Osteoblast (primary cell): ENCODE results near the gene DIPK1B. TPM values are rescaled to one million over a fixed set of nuclear protein-coding genes. Genes with fewer than 3 reads are reported as not detected.

Experiments
- DNase-seq: peaks from one replicate; pipeline ENCODE4 v3.0.0; 2011; ENCODE audit warnings: low spot score, mixed read lengths; ENCODE audit not compliant: insufficient read length; ENCODE audit errors: missing footprints
- H2AFZ ChIP-seq: 2 replicates; pipeline ENCODE4 v1.6.0; 2011; ENCODE audit warnings: mild to moderate bottlenecking, low read length
- H3K27ac ChIP-seq: 2 replicates; pipeline ENCODE4 v1.5.1; 2011; ENCODE audit warnings: mild to moderate bottlenecking, low read depth, low read length, moderate library complexity
- H3K27me3 ChIP-seq: 2 replicates; pipeline ENCODE4 v1.6.0; 2012; ENCODE audit warnings: mild to moderate bottlenecking, control low read depth, inconsistent platforms, low read length, moderate library complexity; ENCODE audit not compliant: insufficient read depth
- H3K36me3 ChIP-seq: 2 replicates; pipeline ENCODE4 v1.5.1; 2011; ENCODE audit warnings: mild to moderate bottlenecking, low read length, control low read depth, moderate library complexity; ENCODE audit not compliant: insufficient read depth
- H3K4me1 ChIP-seq: 2 replicates; pipeline ENCODE4 v1.5.1; 2011; ENCODE audit warnings: mild to moderate bottlenecking, low read length, control low read depth, moderate library complexity; ENCODE audit not compliant: insufficient read depth
- H3K4me2 ChIP-seq: 2 replicates; pipeline ENCODE4 v1.6.0; 2011; ENCODE audit warnings: mild to moderate bottlenecking, low read length; ENCODE audit not compliant: insufficient read depth
- H3K4me3 ChIP-seq: fragments of 200-600 bp; sonication (generic); 3 replicates; pipeline ENCODE4 v1.5.1; 2012; ENCODE audit warnings: mild to moderate bottlenecking, low read length, inconsistent platforms; ENCODE audit not compliant: insufficient read depth
- H3K79me2 ChIP-seq: 2 replicates; pipeline ENCODE4 v1.6.0; 2012; ENCODE audit warnings: mild to moderate bottlenecking, low read length, control low read depth, inconsistent platforms; ENCODE audit not compliant: insufficient read depth
- H3K9me3 ChIP-seq: 2 replicates; pipeline ENCODE4 v1.5.1; 2011; ENCODE audit warnings: low read depth, low read length, control low read depth
- H4K20me1 ChIP-seq: 2 replicates; pipeline ENCODE4 v1.6.0; 2012; ENCODE audit warnings: mild to moderate bottlenecking, low read length, control low read depth; ENCODE audit not compliant: insufficient read depth
- CTCF ChIP-seq: IDR thresholded peaks from 2 replicates; pipeline ENCODE4 v1.5.1; 2011; ENCODE audit warnings: mild to moderate bottlenecking, low read depth, low read length, moderate library complexity; ENCODE audit errors: extremely low read depth
- total RNA-seq: library from RNA; depleted of rRNA; stranded (reverse); fragments of >200 nt; gene quantifications from 2 replicates; pipeline ENCODE4 v1.2.3, GENCODE V29; 2012

DIPK1B gene
- total RNA-seq, 1 donor, result not detected

- DNase-seq, result peak; percentile 81
- H3K4me3 ChIP-seq, result no peak overlapping the region
- H3K4me1 ChIP-seq, result peaks cover 7% of the 10 kb centered on the region
- no peaks in the 10 kb centered on the region for H3K79me2 ChIP-seq
- H3K9me3 ChIP-seq, result no peaks in the 10 kb centered on the region
- H3K36me3 ChIP-seq, result no peaks in the 10 kb centered on the region
- peaks cover 16% of the 10 kb centered on the region for H4K20me1 ChIP-seq
- TF ChIP-seq CTCF, result no peak
- H3K4me2 ChIP-seq, result no peak overlapping the region
- no peak overlapping the region for H3K27ac ChIP-seq
- H2AFZ ChIP-seq, result no peak overlapping the region
- peaks cover 13% of the 10 kb centered on the region for H3K27me3 ChIP-seq
Measured at GRCh38 chr9:136717399-136717798, 5.0 kb downstream of the DIPK1B start.

- Histone ChIP-seq H3K27me3 (peaks cover 2% of the 10 kb centered on the region), H3K9me3 (no peaks in the 10 kb centered on the region), H4K20me1 (peaks cover 27% of the 10 kb centered on the region), H3K4me1 (peaks cover 7% of the 10 kb centered on the region), H3K27ac (no peak overlapping the region), H3K36me3 (peaks cover 10% of the 10 kb centered on the region), H3K79me2 (no peaks in the 10 kb centered on the region), H2AFZ (no peak overlapping the region), H3K4me2 (no peak overlapping the region), H3K4me3 (no peak overlapping the region)
- peak; percentile 91 for DNase-seq
- TF ChIP-seq CTCF, result no peak
Measured at GRCh38 chr9:136718345-136719194, 6.2 kb downstream of the DIPK1B start.

GRCh38 chr9:136719195-136719880, 7.0 kb downstream of the DIPK1B start:
- Histone ChIP-seq H3K79me2 (peaks cover 2% of the 10 kb centered on the region), H3K36me3 (peaks cover 18% of the 10 kb centered on the region), H3K27ac (no peak overlapping the region), H3K4me2 (no peak overlapping the region), H4K20me1 (peaks cover 35% of the 10 kb centered on the region), H3K4me3 (no peak overlapping the region), H2AFZ (no peak overlapping the region), H3K4me1 (peaks cover 7% of the 10 kb centered on the region), H3K27me3 (no peaks in the 10 kb centered on the region), H3K9me3 (no peaks in the 10 kb centered on the region)
- no peak for TF ChIP-seq CTCF
- DNase-seq, result peak; percentile 82

GRCh38 chr9:136720251-136720897, 8.0 kb downstream of the DIPK1B start:
- Histone ChIP-seq H3K4me1 (peaks cover 7% of the 10 kb centered on the region), H3K4me2 (no peak overlapping the region), H3K27ac (no peak overlapping the region), H3K36me3 (peaks cover 27% of the 10 kb centered on the region), H2AFZ (no peak overlapping the region), H4K20me1 (peaks cover 42% of the 10 kb centered on the region), H3K27me3 (no peaks in the 10 kb centered on the region), H3K79me2 (peaks cover 5% of the 10 kb centered on the region), H3K4me3 (no peak overlapping the region), H3K9me3 (no peaks in the 10 kb centered on the region)
- no peak for TF ChIP-seq CTCF
- DNase-seq, result peak; percentile 92
